GM21526 (cell line): ENCODE data around the gene SLC35E2B.
"Not testable (repeated sequence)": the region's sequence is repeated elsewhere in the genome, so short reads cannot be mapped to it uniquely, and the experiment has no call there.

Experiments used
- ATAC-seq: cut with Tn5 transposase; IDR thresholded peaks from one replicate; pipeline ENCODE4 v1.9.1; 2021; ENCODE audit warnings: moderate library complexity; ENCODE audit not compliant: unreplicated experiment, low FRiP score

The SLC35E2B gene

GRCh38 chr1:1647567-1648241 lies 44.9 kb downstream of the SLC35E2B start:
- not testable (repeated sequence) for ATAC-seq

- ATAC-seq = not testable (repeated sequence)
Observed at GRCh38 chr1:1646326-1646725, 46.3 kb downstream of the SLC35E2B start.

- ATAC-seq = not testable (repeated sequence)
Observed at GRCh38 chr1:1640711-1641461, 51.7 kb downstream of the SLC35E2B start.

GRCh38 chr1:1640081-1640480 lies 52.5 kb downstream of the SLC35E2B start:
- not testable (repeated sequence) for ATAC-seq

GRCh38 chr1:1639368-1639767 lies 53.2 kb downstream of the SLC35E2B start:
- not testable (repeated sequence) for ATAC-seq

- ATAC-seq = not testable (repeated sequence)
Observed at GRCh38 chr1:1638528-1638927, 54.1 kb downstream of the SLC35E2B start.

GRCh38 chr1:1637479-1637875 lies 55.1 kb downstream of the SLC35E2B start:
- not testable (repeated sequence) for ATAC-seq

- not testable (repeated sequence) for ATAC-seq
Observed at GRCh38 chr1:1636621-1637478, 55.7 kb downstream of the SLC35E2B start.

GRCh38 chr1:1634613-1635012 lies 58.0 kb downstream of the SLC35E2B start:
- not testable (repeated sequence) for ATAC-seq

- ATAC-seq = not testable (repeated sequence)
Observed at GRCh38 chr1:1633409-1633808, 59.2 kb downstream of the SLC35E2B start.

GRCh38 chr1:1631782-1632420 lies 60.7 kb downstream of the SLC35E2B start, which contains the start of gene MMP23B:
MMP23B (plus strand) TSS chr1:1632173; CDS start chr1:1632219, 46 bp downstream.
- no peak for ATAC-seq

GRCh38 chr1:1630965-1631781 lies 61.4 kb downstream of the SLC35E2B start:
- no peak for ATAC-seq

- ATAC-seq = no peak
Observed at GRCh38 chr1:1630191-1630964, 62.2 kb downstream of the SLC35E2B start.

GRCh38 chr1:1629430-1630190 lies 63.0 kb downstream of the SLC35E2B start:
- ATAC-seq = no peak

- ATAC-seq = no peak
Observed at GRCh38 chr1:1628754-1629429, 63.7 kb downstream of the SLC35E2B start.

GRCh38 chr1:1627829-1628753 lies 64.5 kb downstream of the SLC35E2B start:
- ATAC-seq = no peak
